Ishikawa (cell line): ENCODE data around the gene TIMP2.

ENCODE experiments used
- CEBPB ChIP-seq: IDR thresholded peaks from 2 replicates; pipeline ENCODE4 v1.6.1; 2012
- CREB1 ChIP-seq: IDR thresholded peaks from 2 replicates; pipeline ENCODE4 v1.6.1; 2012; ENCODE audit warnings: low read depth
- EGR1 ChIP-seq: IDR thresholded peaks from 2 replicates; pipeline ENCODE4 v1.6.1; 2012
- EP300 ChIP-seq: IDR thresholded peaks from 2 replicates; pipeline ENCODE4 v1.6.1; 2012; ENCODE audit warnings: borderline replicate concordance
- FOXM1 ChIP-seq: IDR thresholded peaks from 2 replicates; pipeline ENCODE4 v1.6.1; 2012; ENCODE audit warnings: low read depth, borderline replicate concordance
- MAX ChIP-seq: IDR thresholded peaks from 2 replicates; pipeline ENCODE4 v1.6.1; 2012
- NFIC ChIP-seq: IDR thresholded peaks from 2 replicates; pipeline ENCODE4 v1.6.1; 2012
- RAD21 ChIP-seq: IDR thresholded peaks from 2 replicates; pipeline ENCODE4 v1.6.1; 2012; ENCODE audit warnings: low read depth
- REST ChIP-seq: IDR thresholded peaks from 2 replicates; pipeline ENCODE4 v1.6.1; 2012; ENCODE audit warnings: low read depth, mild to moderate bottlenecking
- TAF1 ChIP-seq: IDR thresholded peaks from 2 replicates; pipeline ENCODE4 v1.6.1; 2012; ENCODE audit warnings: low read depth, mild to moderate bottlenecking
- TCF12 ChIP-seq: IDR thresholded peaks from 2 replicates; pipeline ENCODE4 v1.6.1; 2012; ENCODE audit warnings: low read depth
- TEAD4 ChIP-seq: IDR thresholded peaks from 2 replicates; pipeline ENCODE4 v1.6.1; 2012
- USF1 ChIP-seq: IDR thresholded peaks from 2 replicates; pipeline ENCODE4 v1.6.1; 2012
- YY1 ChIP-seq: IDR thresholded peaks from 2 replicates; pipeline ENCODE4 v1.6.1; 2012; ENCODE audit warnings: low read depth
- ZBTB7A ChIP-seq: IDR thresholded peaks from 2 replicates; pipeline ENCODE4 v1.6.1; 2012; ENCODE audit warnings: low read depth

TIMP2 gene

GRCh38 chr17:78933025-78933958 lies 8.1 kb upstream of the TIMP2 start:
- no peak for TF ChIP-seq EP300
- TF ChIP-seq RAD21 = no peak
- peak; percentile 14; the same call in 1 of the 2 replicates for TF ChIP-seq TEAD4
- no peak for TF ChIP-seq CEBPB
- no peak for TF ChIP-seq EGR1
- TF ChIP-seq NFIC = no peak
- 0 out of 2 replicates have a peak, but pooled peaks have one; percentile 65 for TF ChIP-seq ZBTB7A
- TF ChIP-seq USF1 = no peak
- TF ChIP-seq TCF12 = no peak
- no peak for TF ChIP-seq MAX
- no peak for TF ChIP-seq FOXM1
- no peak for TF ChIP-seq REST
- no peak for TF ChIP-seq CREB1
- no peak for TF ChIP-seq YY1
- TF ChIP-seq TAF1 = no peak

- TF ChIP-seq REST = no peak
- TF ChIP-seq YY1 = no peak
- TF ChIP-seq ZBTB7A = no peak
- peak; percentile 52 for TF ChIP-seq NFIC
- TF ChIP-seq FOXM1 = no peak
- TF ChIP-seq CREB1 = no peak
- no peak for TF ChIP-seq RAD21
- TF ChIP-seq USF1 = no peak
- no peak for TF ChIP-seq TCF12
- TF ChIP-seq CEBPB = no peak
- TF ChIP-seq TAF1 = no peak
- TF ChIP-seq TEAD4 = 0 out of 2 replicates have a peak, but pooled peaks have one; percentile 20
- TF ChIP-seq MAX = peak; percentile 41; the same call in 1 of the 2 replicates
- TF ChIP-seq EP300 = 0 out of 2 replicates have a peak, but pooled peaks have one; percentile 29
- TF ChIP-seq EGR1 = no peak
Measured at GRCh38 chr17:78929908-78930775, 5.0 kb upstream of the TIMP2 start.

- no peak for TF ChIP-seq TCF12
- TF ChIP-seq YY1 = no peak
- TF ChIP-seq USF1 = no peak
- TF ChIP-seq ZBTB7A = peak; percentile 62; the same call in 1 of the 2 replicates
- TF ChIP-seq EP300 = no peak
- peak; percentile 14; the same call in 1 of the 2 replicates for TF ChIP-seq MAX
Measured at GRCh38 chr17:78925662-78926555, 722 bp upstream of the TIMP2 start.
